ENCODE measurements around the gene SLC16A6. TPM values are rescaled to one million over a fixed set of nuclear protein-coding genes. Genes with fewer than 3 reads are reported as not detected.

The SLC16A6 gene
- total and polyA plus RNA-seq, 2 of the 4 experiments (the other 2 are of a cell fraction) = 0.22 to 0.54 TPM

DNA sequence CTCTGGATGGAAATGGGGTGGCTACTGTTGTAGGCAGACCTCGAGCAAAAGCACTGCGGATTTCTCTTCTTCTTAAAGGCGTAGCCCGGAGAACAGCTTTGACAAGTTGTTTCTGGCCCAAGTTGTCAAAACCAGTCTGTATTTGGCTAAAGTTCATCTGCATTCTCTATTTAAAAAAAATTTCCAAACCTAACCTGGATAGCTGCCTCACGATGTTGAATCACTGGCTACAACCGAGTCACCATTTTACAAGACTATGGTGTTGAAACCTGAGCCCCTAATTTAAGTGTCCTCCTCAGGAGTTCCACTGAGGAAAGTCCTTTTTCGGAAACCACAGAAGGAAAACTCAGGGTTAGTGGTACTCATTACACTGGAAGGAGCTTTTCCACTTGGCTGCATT lies 1.5 kb downstream of the SLC16A6 start:
- Histone ChIP-seq H4K91ac (ENCODE audit: insufficient read depth, low read depth, low read length) (no peak overlapping the region), H3K79me1 (ENCODE audit: low read depth in 1 of 2, low read length in 2 of 2) (no peaks in the 10 kb centered on the region), H2BK5ac (ENCODE audit: low read depth, low read length, poor library complexity, severe bottlenecking) (no peak overlapping the region), H3K4me2 (ENCODE audit: low read depth, low read length) (no peak overlapping the region), H2AK9ac (replicated peaks; ENCODE audit: low read depth, low read length, poor library complexity) (no peak overlapping the region), H4K8ac (ENCODE audit: low read depth in 2 of 2, low read length in 2 of 2) (no peak overlapping the region), H3K23ac (ENCODE audit: low read depth, low read length) (no peak overlapping the region), H3K27ac (ENCODE audit: insufficient read depth, low read length) (no peak overlapping the region), H3K9me1 (ENCODE audit: insufficient read depth, low read length) (no peaks in the 10 kb centered on the region), H3K4me1 (ENCODE audit: control insufficient read depth, insufficient read depth, low read length) (peaks cover 3% of the 10 kb centered on the region), H3K18ac (ENCODE audit: low read depth, low read length) (no peak overlapping the region), H3K27me3 (ENCODE audit: control insufficient read depth, insufficient read depth, low read length) (peaks cover 20% of the 10 kb centered on the region), H2BK120ac (ENCODE audit: low read depth, low read length) (no peak overlapping the region), H3K56ac (ENCODE audit: extremely low read depth, insufficient read depth, low read length) (no peak overlapping the region), H4K20me1 (ENCODE audit: insufficient read depth, low read length) (no peaks in the 10 kb centered on the region; the same call in 1 of the 2 replicates), H3K14ac (replicated peaks; ENCODE audit: low read depth, low read length) (no peak overlapping the region), H2AK5ac (ENCODE audit: low read depth, low read length) (no peak overlapping the region), H4K5ac (ENCODE audit: low read depth, low read length) (no peak overlapping the region), H3K36me3 (ENCODE audit: control insufficient read depth, insufficient read depth, low read length) (no peaks in the 10 kb centered on the region), H3K9me3 (ENCODE audit: control insufficient read depth, insufficient read depth, low read length) (no peaks in the 10 kb centered on the region), H2AFZ (replicated peaks; ENCODE audit: low read length, poor library complexity) (no peak overlapping the region), H2BK20ac (ENCODE audit: low read depth, low read length) (no peak overlapping the region), H3K9ac (ENCODE audit: low read depth, low read length) (no peak overlapping the region), H2BK15ac (ENCODE audit: low read depth, low read length) (no peak overlapping the region), H3K4ac (ENCODE audit: low read depth, low read length) (no peak overlapping the region), H3K4me3 (ENCODE audit: insufficient read depth, low read depth, low read length) (no peak overlapping the region)
- no TSS peak for BruUV-seq (replicated peaks)
- ATAC-seq (ENCODE audit: low read depth) (no peak), DNase-seq (no peak)
- intact Hi-C loops (cut with micrococcal nuclease) (no loop called here), in situ Hi-C loops (cut with MboI; ENCODE audit: low sequenced_read_pairs) (no loop called here), dilution Hi-C loops (cut with HindIII; ENCODE audit: low sequenced_read_pairs, unreplicated experiment) (no loop called here)
- whole genome bisulfite sequencing, 2 experiments (ENCODE audit: extremely low coverage in 2 of 2, insufficient read length in 1 of 2) = 50% methylated on average over 4 of the region's 7 CpGs; no CpG with 5 or more reads in 1 of the 2 experiments
- TF ChIP-seq BHLHE40 (IDR thresholded peaks at IDR 0.05; ENCODE audit: low read depth, low read length) (no peak), SMC3 (IDR thresholded peaks at IDR 0.05; ENCODE audit: low read depth, low read length) (no peak), RFX5 (IDR thresholded peaks at IDR 0.05; ENCODE audit: low read depth, low read length) (no peak), RAD21 (IDR thresholded peaks at IDR 0.05; ENCODE audit: low read length) (no peak), MXI1 (IDR thresholded peaks at IDR 0.05; ENCODE audit: borderline replicate concordance, low read depth, low read length) (no peak), POLR2A (IDR thresholded peaks at IDR 0.05; ENCODE audit: low read depth, low read length) (no peak), MAZ (IDR thresholded peaks at IDR 0.05; ENCODE audit: borderline replicate concordance, low read depth, low read length) (no peak), MAFK (IDR thresholded peaks at IDR 0.05; ENCODE audit: low read depth, low read length) (no peak), NFE2L2 (IDR thresholded peaks at IDR 0.05; ENCODE audit: low read depth, low read length) (no peak), RCOR1 (IDR thresholded peaks at IDR 0.05; ENCODE audit: insufficient replicate concordance, low read length) (no peak), FOS (IDR thresholded peaks at IDR 0.05; ENCODE audit: low read depth, low read length) (no peak), CHD1 (IDR thresholded peaks at IDR 0.05; ENCODE audit: low read depth, low read length) (no peak), CEBPB (IDR thresholded peaks at IDR 0.05; ENCODE audit: low read depth, low read length) (no peak)
- TF ChIP-seq, protein P1, sequence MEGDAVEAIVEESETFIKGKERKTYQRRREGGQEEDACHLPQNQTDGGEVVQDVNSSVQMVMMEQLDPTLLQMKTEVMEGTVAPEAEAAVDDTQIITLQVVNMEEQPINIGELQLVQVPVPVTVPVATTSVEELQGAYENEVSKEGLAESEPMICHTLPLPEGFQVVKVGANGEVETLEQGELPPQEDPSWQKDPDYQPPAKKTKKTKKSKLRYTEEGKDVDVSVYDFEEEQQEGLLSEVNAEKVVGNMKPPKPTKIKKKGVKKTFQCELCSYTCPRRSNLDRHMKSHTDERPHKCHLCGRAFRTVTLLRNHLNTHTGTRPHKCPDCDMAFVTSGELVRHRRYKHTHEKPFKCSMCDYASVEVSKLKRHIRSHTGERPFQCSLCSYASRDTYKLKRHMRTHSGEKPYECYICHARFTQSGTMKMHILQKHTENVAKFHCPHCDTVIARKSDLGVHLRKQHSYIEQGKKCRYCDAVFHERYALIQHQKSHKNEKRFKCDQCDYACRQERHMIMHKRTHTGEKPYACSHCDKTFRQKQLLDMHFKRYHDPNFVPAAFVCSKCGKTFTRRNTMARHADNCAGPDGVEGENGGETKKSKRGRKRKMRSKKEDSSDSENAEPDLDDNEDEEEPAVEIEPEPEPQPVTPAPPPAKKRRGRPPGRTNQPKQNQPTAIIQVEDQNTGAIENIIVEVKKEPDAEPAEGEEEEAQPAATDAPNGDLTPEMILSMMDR (conservative IDR thresholded peaks at IDR 0.05; ENCODE audit: low read depth, low read length) = no peak
- TF ChIP-seq, protein P2, sequence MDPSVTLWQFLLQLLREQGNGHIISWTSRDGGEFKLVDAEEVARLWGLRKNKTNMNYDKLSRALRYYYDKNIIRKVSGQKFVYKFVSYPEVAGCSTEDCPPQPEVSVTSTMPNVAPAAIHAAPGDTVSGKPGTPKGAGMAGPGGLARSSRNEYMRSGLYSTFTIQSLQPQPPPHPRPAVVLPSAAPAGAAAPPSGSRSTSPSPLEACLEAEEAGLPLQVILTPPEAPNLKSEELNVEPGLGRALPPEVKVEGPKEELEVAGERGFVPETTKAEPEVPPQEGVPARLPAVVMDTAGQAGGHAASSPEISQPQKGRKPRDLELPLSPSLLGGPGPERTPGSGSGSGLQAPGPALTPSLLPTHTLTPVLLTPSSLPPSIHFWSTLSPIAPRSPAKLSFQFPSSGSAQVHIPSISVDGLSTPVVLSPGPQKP (IDR thresholded peaks at IDR 0.05; ENCODE audit: borderline replicate concordance, low read depth, low read length) = no peak
- TF ChIP-seq, protein P3, sequence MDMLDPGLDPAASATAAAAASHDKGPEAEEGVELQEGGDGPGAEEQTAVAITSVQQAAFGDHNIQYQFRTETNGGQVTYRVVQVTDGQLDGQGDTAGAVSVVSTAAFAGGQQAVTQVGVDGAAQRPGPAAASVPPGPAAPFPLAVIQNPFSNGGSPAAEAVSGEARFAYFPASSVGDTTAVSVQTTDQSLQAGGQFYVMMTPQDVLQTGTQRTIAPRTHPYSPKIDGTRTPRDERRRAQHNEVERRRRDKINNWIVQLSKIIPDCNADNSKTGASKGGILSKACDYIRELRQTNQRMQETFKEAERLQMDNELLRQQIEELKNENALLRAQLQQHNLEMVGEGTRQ (IDR thresholded peaks at IDR 0.05; ENCODE audit: low read depth, low read length) = no peak
- ChIA-PET CTCF (interaction anchor here (0.5 kb wide), 1 partner anchor 117 kb away, joined by 3 read pairs; no protein-coding TSS in a partner anchor), POLR2A (ENCODE audit: unreplicated experiment) (interaction anchor here (1.7 kb wide), 1 partner anchor 109 kb away, joined by 4 read pairs; no protein-coding TSS in a partner anchor)
